Liver (tissue), 9 donors: ENCODE results near the gene WNT7B. TPM values are rescaled to one million over a fixed set of nuclear protein-coding genes. Genes with fewer than 3 reads are reported as not detected.

Experiments
- DNase-seq: peaks from one replicate; pipeline ENCODE4 v3.0.0-alpha.2; 2017; ENCODE audit warnings: low spot score
- H3K27ac ChIP-seq, 2 donors: one replicate each; pipeline ENCODE4 v1.7.0; 2013; ENCODE audit warnings: inconsistent platforms in 2 of 2, low read length in 2 of 2, control low read depth in 1 of 2, low read depth in 1 of 2, mild to moderate bottlenecking in 1 of 2
- H3K27me3 ChIP-seq, 4 donors: one replicate each; pipeline versions ENCODE4 v1.6.1 to v1.7.0; 2013; ENCODE audit warnings: low read length in 3 of 4, inconsistent platforms in 1 of 4, mild to moderate bottlenecking in 1 of 4, moderate library complexity in 1 of 4; ENCODE audit not compliant: control insufficient read depth in 4 of 4, insufficient read depth in 4 of 4
- H3K36me3 ChIP-seq, 4 donors: one replicate each; pipeline versions ENCODE4 v1.6.1 to v1.7.0; 2013; ENCODE audit warnings: low read length in 3 of 4, mild to moderate bottlenecking in 3 of 4, low read depth in 1 of 4, moderate library complexity in 1 of 4; ENCODE audit not compliant: control insufficient read depth in 4 of 4, insufficient read depth in 3 of 4
- H3K4me1 ChIP-seq, 4 donors: one replicate each; pipeline versions ENCODE4 v1.6.1 to v1.7.0; 2013; ENCODE audit warnings: low read length in 3 of 4, mild to moderate bottlenecking in 3 of 4, moderate library complexity in 1 of 4; ENCODE audit not compliant: control insufficient read depth in 4 of 4, insufficient read depth in 4 of 4
- H3K4me3 ChIP-seq, 3 donors: one replicate each; pipeline versions ENCODE4 v1.6.1 to v1.7.0; 2013; ENCODE audit warnings: low read length in 3 of 3, control low read depth in 1 of 3, low read depth in 1 of 3, mild to moderate bottlenecking in 1 of 3
- H3K9ac ChIP-seq, 2 donors: one replicate each; pipeline ENCODE4 v1.7.0; 2013; ENCODE audit warnings: low read length in 2 of 2, mild to moderate bottlenecking in 2 of 2, moderate library complexity in 2 of 2, control low read depth in 1 of 2, low read depth in 1 of 2
- H3K9me3 ChIP-seq, 4 donors: one replicate each; pipeline versions ENCODE4 v1.6.1 to v1.7.0; 2013; ENCODE audit warnings: low read length in 3 of 4; ENCODE audit not compliant: control insufficient read depth in 4 of 4
- CTCF ChIP-seq: fragments of 150-350 bp; IDR thresholded peaks from 2 replicates; pipeline ENCODE4 v1.5.1; 2017; ENCODE audit warnings: improper control_type of control experiment, low read depth, low read length; ENCODE audit not compliant: missing input control
- EGR1 ChIP-seq, 2 donors: IDR thresholded peaks; 2 replicates each; pipeline ENCODE4 v1.6.1; 2016 to 2018; ENCODE audit warnings: antibody characterized with exemption in 2 of 2, low read depth in 2 of 2
- FOXA1 ChIP-seq: IDR thresholded peaks from 2 replicates; pipeline ENCODE4 v1.6.1; 2016; ENCODE audit warnings: antibody characterized with exemption
- FOXA2 ChIP-seq: IDR thresholded peaks from 2 replicates; pipeline ENCODE4 v1.6.1; 2016; ENCODE audit warnings: antibody characterized with exemption
- GABPA ChIP-seq, 2 donors: IDR thresholded peaks in 1 of 2; conservative IDR thresholded peaks in 1 of 2; 2 replicates each; pipeline ENCODE4 v1.6.1; 2016; ENCODE audit warnings: antibody characterized with exemption in 2 of 2, mild to moderate bottlenecking in 1 of 2, moderate library complexity in 1 of 2
- HNF4A ChIP-seq, 2 donors: conservative IDR thresholded peaks; 2 replicates each; pipeline ENCODE4 v1.6.1; 2016; ENCODE audit warnings: antibody characterized with exemption in 2 of 2, mild to moderate bottlenecking in 2 of 2
- HNF4G ChIP-seq: IDR thresholded peaks from 2 replicates; pipeline ENCODE4 v1.6.1; 2016; ENCODE audit warnings: antibody characterized with exemption
- JUND ChIP-seq, 2 donors: IDR thresholded peaks; 2 replicates each; pipeline ENCODE4 v1.6.1; 2016; ENCODE audit warnings: antibody characterized with exemption in 2 of 2
- NR2F2 ChIP-seq: IDR thresholded peaks from 2 replicates; pipeline ENCODE4 v1.6.1; 2016; ENCODE audit warnings: antibody characterized with exemption
- RAD21 ChIP-seq, 2 donors: IDR thresholded peaks; 2 replicates each; pipeline ENCODE4 v1.6.1; 2016; ENCODE audit warnings: antibody characterized with exemption in 2 of 2, mild to moderate bottlenecking in 2 of 2
- RXRA ChIP-seq, 2 donors: IDR thresholded peaks; 2 replicates each; pipeline ENCODE4 v1.6.1; 2017 to 2018; ENCODE audit warnings: antibody characterized with exemption in 2 of 2, mild to moderate bottlenecking in 1 of 2
- SP1 ChIP-seq: IDR thresholded peaks from 2 replicates; pipeline ENCODE4 v1.6.1; 2018; ENCODE audit warnings: antibody characterized with exemption, mild to moderate bottlenecking
- TAF1 ChIP-seq: conservative IDR thresholded peaks from 2 replicates; pipeline ENCODE4 v1.6.1; 2016; ENCODE audit warnings: antibody characterized with exemption, mild to moderate bottlenecking
- YY1 ChIP-seq: IDR thresholded peaks from 2 replicates; pipeline ENCODE4 v1.6.1; 2016; ENCODE audit warnings: antibody characterized with exemption, mild to moderate bottlenecking
- WGBS: extraction: QIAGEN DNeasy Blood & Tissue Kit; methylation state at CpG from one replicate; pipeline ENCODE4 v1.1.7; 2013; 5-methylcytosine and 5-hydroxymethylcytosine counted together
- polyA plus RNA-seq, 2 donors: library from polyadenylated mRNA; stranded (reverse) in 1 of 2; unstranded in 1 of 2; fragments of 200-250 nt in 1 of 2; fragments of >200 nt in 1 of 2; fragmentation: Nextera tagmentation in 1 of 2; extraction: Ambion mirVana in 1 of 2; gene quantifications; one replicate each; pipeline versions ENCODE4 v1.2.1 to v1.2.3, GENCODE V29; 2013 to 2015
- total RNA-seq, 2 donors: library from RNA; depleted of rRNA; stranded (reverse); fragments of >200 nt; gene quantifications; one replicate each; pipeline ENCODE4 v1.2.3, GENCODE V29; 2014
- TF ChIP-seq, protein P1 (sequence below): IDR thresholded peaks from 2 replicates; pipeline ENCODE4 v1.6.1; 2016; ENCODE audit warnings: antibody characterized with exemption
- TF ChIP-seq, protein P2 (sequence below): IDR thresholded peaks from 2 replicates; pipeline ENCODE4 v1.6.1; 2016; ENCODE audit warnings: antibody characterized with exemption
- TF ChIP-seq, protein P3 (sequence below): IDR thresholded peaks from 2 replicates; pipeline ENCODE4 v1.6.1; 2016; ENCODE audit warnings: antibody characterized with exemption
- TF ChIP-seq, protein P4 (sequence below): IDR thresholded peaks from 2 replicates; pipeline ENCODE4 v1.6.1; 2016; ENCODE audit warnings: antibody characterized with exemption, mild to moderate bottlenecking
- donor health status: healthy.
- donor health status: healthy.
- donor health status: healthy.
- donor health status: healthy.
- donor health status: healthy.

WNT7B gene
- total and polyA plus RNA-seq, 4 donors: 0.06 to 0.28 TPM; not detected in 2

- no peak for TF ChIP-seq CTCF
- TF ChIP-seq RXRA (IDR thresholded peaks at IDR 0.05): no peak
- TF ChIP-seq GABPA (IDR thresholded peaks at IDR 0.05 in 1 of 2, conservative IDR thresholded peaks at IDR 0.05 in 1 of 2): no peak
- TF ChIP-seq FOXA1: no peak
- TF ChIP-seq EGR1 (IDR thresholded peaks at IDR 0.05; ENCODE audit: low read depth in 2 of 2): no peak
Observed at GRCh38 chr22:45888221-45889092, 88.5 kb downstream of the WNT7B start (continued).

- Histone ChIP-seq H3K36me3 (no peaks in the 10 kb centered on the region), H3K27ac (no peak overlapping the region), H3K9me3 (no peaks in the 10 kb centered on the region), H3K9ac (no peak overlapping the region), H3K4me1 (no peaks in the 10 kb centered on the region), H3K4me3 (no peak overlapping the region), H3K27me3 (peaks cover 0 to 7% (median 0%) of the 10 kb centered on the region in 4 donors)
- DNase-seq: no peak
- TF ChIP-seq, protein P1, sequence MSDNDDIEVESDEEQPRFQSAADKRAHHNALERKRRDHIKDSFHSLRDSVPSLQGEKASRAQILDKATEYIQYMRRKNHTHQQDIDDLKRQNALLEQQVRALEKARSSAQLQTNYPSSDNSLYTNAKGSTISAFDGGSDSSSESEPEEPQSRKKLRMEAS: no peak
- TF ChIP-seq RXRA (IDR thresholded peaks at IDR 0.05): no peak
- no peak for TF ChIP-seq JUND (IDR thresholded peaks at IDR 0.05)
- TF ChIP-seq, protein P2, sequence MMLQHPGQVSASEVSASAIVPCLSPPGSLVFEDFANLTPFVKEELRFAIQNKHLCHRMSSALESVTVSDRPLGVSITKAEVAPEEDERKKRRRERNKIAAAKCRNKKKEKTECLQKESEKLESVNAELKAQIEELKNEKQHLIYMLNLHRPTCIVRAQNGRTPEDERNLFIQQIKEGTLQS: no peak
- TF ChIP-seq GABPA (IDR thresholded peaks at IDR 0.05 in 1 of 2, conservative IDR thresholded peaks at IDR 0.05 in 1 of 2): no peak
- TF ChIP-seq NR2F2: no peak
- no peak for TF ChIP-seq CTCF
- no peak for TF ChIP-seq YY1
- TF ChIP-seq SP1: no peak
- no peak for TF ChIP-seq HNF4G
- no peak for TF ChIP-seq HNF4A (conservative IDR thresholded peaks at IDR 0.05)
- TF ChIP-seq, protein P3, sequence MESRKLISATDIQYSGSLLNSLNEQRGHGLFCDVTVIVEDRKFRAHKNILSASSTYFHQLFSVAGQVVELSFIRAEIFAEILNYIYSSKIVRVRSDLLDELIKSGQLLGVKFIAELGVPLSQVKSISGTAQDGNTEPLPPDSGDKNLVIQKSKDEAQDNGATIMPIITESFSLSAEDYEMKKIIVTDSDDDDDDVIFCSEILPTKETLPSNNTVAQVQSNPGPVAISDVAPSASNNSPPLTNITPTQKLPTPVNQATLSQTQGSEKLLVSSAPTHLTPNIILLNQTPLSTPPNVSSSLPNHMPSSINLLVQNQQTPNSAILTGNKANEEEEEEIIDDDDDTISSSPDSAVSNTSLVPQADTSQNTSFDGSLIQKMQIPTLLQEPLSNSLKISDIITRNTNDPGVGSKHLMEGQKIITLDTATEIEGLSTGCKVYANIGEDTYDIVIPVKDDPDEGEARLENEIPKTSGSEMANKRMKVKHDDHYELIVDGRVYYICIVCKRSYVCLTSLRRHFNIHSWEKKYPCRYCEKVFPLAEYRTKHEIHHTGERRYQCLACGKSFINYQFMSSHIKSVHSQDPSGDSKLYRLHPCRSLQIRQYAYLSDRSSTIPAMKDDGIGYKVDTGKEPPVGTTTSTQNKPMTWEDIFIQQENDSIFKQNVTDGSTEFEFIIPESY: no peak
- no peak for TF ChIP-seq EGR1 (IDR thresholded peaks at IDR 0.05; ENCODE audit: low read depth in 2 of 2)
- TF ChIP-seq, protein P4, sequence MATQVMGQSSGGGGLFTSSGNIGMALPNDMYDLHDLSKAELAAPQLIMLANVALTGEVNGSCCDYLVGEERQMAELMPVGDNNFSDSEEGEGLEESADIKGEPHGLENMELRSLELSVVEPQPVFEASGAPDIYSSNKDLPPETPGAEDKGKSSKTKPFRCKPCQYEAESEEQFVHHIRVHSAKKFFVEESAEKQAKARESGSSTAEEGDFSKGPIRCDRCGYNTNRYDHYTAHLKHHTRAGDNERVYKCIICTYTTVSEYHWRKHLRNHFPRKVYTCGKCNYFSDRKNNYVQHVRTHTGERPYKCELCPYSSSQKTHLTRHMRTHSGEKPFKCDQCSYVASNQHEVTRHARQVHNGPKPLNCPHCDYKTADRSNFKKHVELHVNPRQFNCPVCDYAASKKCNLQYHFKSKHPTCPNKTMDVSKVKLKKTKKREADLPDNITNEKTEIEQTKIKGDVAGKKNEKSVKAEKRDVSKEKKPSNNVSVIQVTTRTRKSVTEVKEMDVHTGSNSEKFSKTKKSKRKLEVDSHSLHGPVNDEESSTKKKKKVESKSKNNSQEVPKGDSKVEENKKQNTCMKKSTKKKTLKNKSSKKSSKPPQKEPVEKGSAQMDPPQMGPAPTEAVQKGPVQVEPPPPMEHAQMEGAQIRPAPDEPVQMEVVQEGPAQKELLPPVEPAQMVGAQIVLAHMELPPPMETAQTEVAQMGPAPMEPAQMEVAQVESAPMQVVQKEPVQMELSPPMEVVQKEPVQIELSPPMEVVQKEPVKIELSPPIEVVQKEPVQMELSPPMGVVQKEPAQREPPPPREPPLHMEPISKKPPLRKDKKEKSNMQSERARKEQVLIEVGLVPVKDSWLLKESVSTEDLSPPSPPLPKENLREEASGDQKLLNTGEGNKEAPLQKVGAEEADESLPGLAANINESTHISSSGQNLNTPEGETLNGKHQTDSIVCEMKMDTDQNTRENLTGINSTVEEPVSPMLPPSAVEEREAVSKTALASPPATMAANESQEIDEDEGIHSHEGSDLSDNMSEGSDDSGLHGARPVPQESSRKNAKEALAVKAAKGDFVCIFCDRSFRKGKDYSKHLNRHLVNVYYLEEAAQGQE: no peak
- TF ChIP-seq FOXA2: no peak
- TF ChIP-seq TAF1: no peak
- no peak for TF ChIP-seq FOXA1
- TF ChIP-seq RAD21 (IDR thresholded peaks at IDR 0.05): no peak
- WGBS: 85% methylated on average over 22 of the region's 22 CpGs
Observed at GRCh38 chr22:45887202-45888131, 89.5 kb downstream of the WNT7B start.
